K562 (cell line): ENCODE results near the gene PIGK. TPM values are rescaled to one million over a fixed set of nuclear protein-coding genes. Genes with fewer than 3 reads are reported as not detected.

ENCODE experiments used
- CBFA2T3 ChIP-seq: fragments of 450-650 bp; IDR thresholded peaks from 2 replicates; pipeline ENCODE4 v1.6.1; 2017
- CBX2 ChIP-seq: fragments of 200-600 bp; sonication (generic); IDR thresholded peaks from one replicate; pipeline ENCODE4 v1.6.1; 2012; ENCODE audit warnings: mild to moderate bottlenecking, low read length, inconsistent platforms; ENCODE audit not compliant: insufficient read depth, poor library complexity, severe bottlenecking
- EHMT2 ChIP-seq: fragments of 450-650 bp; IDR thresholded peaks from 2 replicates; pipeline ENCODE4 v1.6.1; 2018; ENCODE audit warnings: antibody characterized with exemption
- ETS2 ChIP-seq: IDR thresholded peaks from 2 replicates; pipeline ENCODE4 v1.6.1; 2016; ENCODE audit warnings: borderline replicate concordance, missing genetic modification characterization, mild to moderate bottlenecking, moderate library complexity, missing compliant biosample characterization; ENCODE audit not compliant: poor library complexity, severe bottlenecking
- FOXK1 ChIP-seq: sonication (generic); formaldehyde crosslinking; IDR thresholded peaks from 2 replicates; pipeline ENCODE4 v1.8.0; 2022; ENCODE audit warnings: missing genetic modification reagents, mild to moderate bottlenecking, borderline replicate concordance
- GTF2F1 ChIP-seq: IDR thresholded peaks from 2 replicates; pipeline ENCODE4 v1.6.1; 2011; ENCODE audit warnings: low read depth, low read length, improper control_type of control experiment
- HOMEZ ChIP-seq: fragments of 250-450 bp; sonication (Bioruptor Pico); IDR thresholded peaks from 2 replicates; pipeline ENCODE4 v1.4.0; 2020; ENCODE audit warnings: mild to moderate bottlenecking, moderate library complexity
- MED1 ChIP-seq: sonication (generic); formaldehyde crosslinking; IDR thresholded peaks from 2 replicates; pipeline ENCODE4 v1.8.1; 2023; ENCODE audit warnings: missing genetic modification reagents, borderline replicate concordance
- MGA ChIP-seq: fragments of 450-650 bp; IDR thresholded peaks from 2 replicates; pipeline ENCODE4 v1.6.1; 2016; ENCODE audit warnings: mild to moderate bottlenecking, moderate library complexity
- NFXL1 ChIP-seq: fragments of 450-650 bp; formaldehyde crosslinking; IDR thresholded peaks from 2 replicates; pipeline ENCODE4 v1.4.0; 2021; ENCODE audit warnings: mild to moderate bottlenecking
- NR3C1 ChIP-seq: sonication (generic); formaldehyde crosslinking; IDR thresholded peaks from 2 replicates; pipeline ENCODE4 v1.8.1; 2022; ENCODE audit warnings: missing genetic modification reagents
- PRPF4 ChIP-seq: fragments of 200-400 bp; formaldehyde crosslinking; IDR thresholded peaks from one replicate; pipeline ENCODE4 v1.6.1; 2017; ENCODE audit warnings: low read length, low read depth, mild to moderate bottlenecking; ENCODE audit not compliant: insufficient read depth, poor library complexity, severe bottlenecking
- SAFB ChIP-seq: fragments of 200-400 bp; formaldehyde crosslinking; IDR thresholded peaks from 2 replicates; pipeline ENCODE4 v1.6.1; 2017; ENCODE audit warnings: low read depth, low read length, borderline replicate concordance
- SRSF3 ChIP-seq: fragments of 200-400 bp; formaldehyde crosslinking; IDR thresholded peaks from 2 replicates; pipeline ENCODE4 v1.6.1; 2016; ENCODE audit warnings: mild to moderate bottlenecking, low read length, moderate library complexity; ENCODE audit not compliant: insufficient read depth
- ZNF766 ChIP-seq: fragments of 200-800 bp; sonication (Bioruptor generic); conservative IDR thresholded peaks from 2 replicates; pipeline ENCODE4 v1.6.1; 2016; ENCODE audit warnings: missing genetic modification characterization, missing compliant biosample characterization
- polyA plus RNA-seq, 8 experiments: library from polyadenylated mRNA; depleted of rRNA in 4 of 8; stranded (reverse) in 5 of 8; unstranded in 3 of 8; fragments of >200 nt; fragmentation: Nextera tagmentation in 2 of 8; fragmentation: Illumina TruSeq in 1 of 8; extraction: Ambion mirVana in 2 of 8; extraction: Trizol in 1 of 8; gene quantifications; 2 replicates each; pipeline versions ENCODE4 v1.2.1 to v1.2.3, GENCODE V29; 2011 to 2014; ENCODE audit warnings: inconsistent platforms in 1 of 8, missing spikeins in 1 of 8
- total RNA-seq, 7 experiments: library from RNA; depleted of rRNA in 6 of 7; stranded (reverse); fragments of >200 nt in 6 of 7; fragmentation: Illumina TruSeq in 2 of 7; extraction: Trizol in 2 of 7; gene quantifications; 2 replicates each; pipeline versions ENCODE4 v1.2.1 to v1.2.3, GENCODE V29; 2011 to 2021; ENCODE audit warnings: low replicate concordance in 1 of 7

Gene PIGK
- total and polyA plus RNA-seq, 9 of the 15 experiments (the other 6 are each of a cell fraction or from before 2014, with no cell fraction given), result 15.7 to 59.5 (median 29.9) TPM

- TF ChIP-seq MGA, result no peak; the same call in 1 of the 2 replicates
- TF ChIP-seq NR3C1 (CRISPR knock-in tag), result no peak
- TF ChIP-seq SAFB, result no peak
- TF ChIP-seq HOMEZ, result no peak
- no peak for TF ChIP-seq ETS2 (tag)
- no peak for TF ChIP-seq PRPF4
- TF ChIP-seq CBFA2T3, result no peak
- no peak for TF ChIP-seq SRSF3
- TF ChIP-seq EHMT2, result no peak
- TF ChIP-seq ZNF766 (CRISPR knock-in tag), result no peak
- no peak for TF ChIP-seq MED1 (CRISPR knock-in tag)
- TF ChIP-seq FOXK1 (CRISPR knock-in tag), result peak; percentile 96
- TF ChIP-seq CBX2, result no peak
- TF ChIP-seq NFXL1, result no peak
- no peak for TF ChIP-seq GTF2F1
These were observed at the start of gene PIGK (continued) for GRCh38 chr1:77219166-77219887.
